Measurements from ENCODE around the gene UGGT1.

The UGGT1 gene, protein sequence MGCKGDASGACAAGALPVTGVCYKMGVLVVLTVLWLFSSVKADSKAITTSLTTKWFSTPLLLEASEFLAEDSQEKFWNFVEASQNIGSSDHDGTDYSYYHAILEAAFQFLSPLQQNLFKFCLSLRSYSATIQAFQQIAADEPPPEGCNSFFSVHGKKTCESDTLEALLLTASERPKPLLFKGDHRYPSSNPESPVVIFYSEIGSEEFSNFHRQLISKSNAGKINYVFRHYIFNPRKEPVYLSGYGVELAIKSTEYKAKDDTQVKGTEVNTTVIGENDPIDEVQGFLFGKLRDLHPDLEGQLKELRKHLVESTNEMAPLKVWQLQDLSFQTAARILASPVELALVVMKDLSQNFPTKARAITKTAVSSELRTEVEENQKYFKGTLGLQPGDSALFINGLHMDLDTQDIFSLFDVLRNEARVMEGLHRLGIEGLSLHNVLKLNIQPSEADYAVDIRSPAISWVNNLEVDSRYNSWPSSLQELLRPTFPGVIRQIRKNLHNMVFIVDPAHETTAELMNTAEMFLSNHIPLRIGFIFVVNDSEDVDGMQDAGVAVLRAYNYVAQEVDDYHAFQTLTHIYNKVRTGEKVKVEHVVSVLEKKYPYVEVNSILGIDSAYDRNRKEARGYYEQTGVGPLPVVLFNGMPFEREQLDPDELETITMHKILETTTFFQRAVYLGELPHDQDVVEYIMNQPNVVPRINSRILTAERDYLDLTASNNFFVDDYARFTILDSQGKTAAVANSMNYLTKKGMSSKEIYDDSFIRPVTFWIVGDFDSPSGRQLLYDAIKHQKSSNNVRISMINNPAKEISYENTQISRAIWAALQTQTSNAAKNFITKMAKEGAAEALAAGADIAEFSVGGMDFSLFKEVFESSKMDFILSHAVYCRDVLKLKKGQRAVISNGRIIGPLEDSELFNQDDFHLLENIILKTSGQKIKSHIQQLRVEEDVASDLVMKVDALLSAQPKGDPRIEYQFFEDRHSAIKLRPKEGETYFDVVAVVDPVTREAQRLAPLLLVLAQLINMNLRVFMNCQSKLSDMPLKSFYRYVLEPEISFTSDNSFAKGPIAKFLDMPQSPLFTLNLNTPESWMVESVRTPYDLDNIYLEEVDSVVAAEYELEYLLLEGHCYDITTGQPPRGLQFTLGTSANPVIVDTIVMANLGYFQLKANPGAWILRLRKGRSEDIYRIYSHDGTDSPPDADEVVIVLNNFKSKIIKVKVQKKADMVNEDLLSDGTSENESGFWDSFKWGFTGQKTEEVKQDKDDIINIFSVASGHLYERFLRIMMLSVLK (N-terminal part only)

DNA sequence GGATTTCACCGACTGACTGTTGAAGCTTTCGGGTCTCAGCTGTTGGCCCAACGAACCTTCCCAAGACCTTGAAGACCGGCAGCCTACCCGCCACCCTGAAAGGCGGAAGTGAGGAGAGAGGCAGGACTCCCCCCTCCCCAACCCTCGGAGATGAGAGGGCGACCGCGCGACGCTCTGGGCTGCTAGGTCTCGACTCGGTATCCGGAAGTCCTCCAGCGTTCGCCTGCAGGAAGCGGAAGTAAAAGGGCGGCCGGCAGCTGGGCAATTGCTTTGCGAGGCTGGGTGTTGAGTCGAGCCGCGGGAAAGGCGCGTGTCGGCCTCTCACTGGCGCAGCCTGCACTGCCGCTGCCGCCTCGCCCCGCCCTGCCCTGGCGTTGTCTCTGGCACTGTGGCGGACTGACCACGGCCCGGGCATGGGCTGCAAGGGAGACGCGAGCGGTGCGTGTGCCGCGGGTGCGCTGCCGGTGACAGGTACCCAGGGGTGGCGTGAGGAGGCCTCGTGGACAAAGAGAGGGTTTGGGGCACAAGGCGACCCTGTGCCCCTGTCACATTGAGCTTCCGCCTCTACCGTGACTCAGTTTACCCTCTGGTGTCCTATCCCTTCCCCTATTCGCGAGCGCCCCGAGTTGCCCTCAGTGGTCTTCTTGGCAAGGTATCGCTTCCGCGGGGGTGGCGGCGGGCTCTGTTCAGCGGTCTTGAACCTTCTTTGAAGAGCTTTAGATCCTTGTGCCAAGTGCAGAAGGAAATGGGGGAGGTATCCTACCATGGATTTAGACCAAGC lies at the start of gene UGGT1:
Gene UGGT1, plus strand, starts transcription at position 256 of the 781 bp plus-strand sequence. Its CDS starts 158 bp downstream, at position 414.
- peak; percentile 84 for DNase-seq (ENCODE audit: low read depth)

DNA sequence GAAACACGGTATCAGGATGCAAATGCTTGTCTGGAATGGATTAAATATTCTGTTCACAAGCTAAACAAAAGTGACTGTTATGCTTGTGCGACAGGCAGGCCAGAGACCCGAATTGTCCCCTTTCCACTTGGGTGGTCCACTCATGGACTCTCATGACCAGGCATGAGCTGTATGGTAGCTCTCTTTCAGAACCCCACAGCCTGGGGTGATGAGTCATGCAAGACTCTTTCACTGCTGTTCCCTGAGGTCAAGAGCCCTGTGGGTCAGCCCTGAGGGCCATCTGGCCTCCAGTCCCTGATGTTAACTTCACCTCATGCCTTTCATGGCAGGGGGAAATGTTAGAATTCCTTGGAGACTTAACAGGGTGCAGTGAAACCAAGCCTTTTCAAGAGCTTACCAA lies 49.4 kb upstream of the UGGT1 start:
- no peak for DNase-seq (ENCODE audit: low read depth)

DNA sequence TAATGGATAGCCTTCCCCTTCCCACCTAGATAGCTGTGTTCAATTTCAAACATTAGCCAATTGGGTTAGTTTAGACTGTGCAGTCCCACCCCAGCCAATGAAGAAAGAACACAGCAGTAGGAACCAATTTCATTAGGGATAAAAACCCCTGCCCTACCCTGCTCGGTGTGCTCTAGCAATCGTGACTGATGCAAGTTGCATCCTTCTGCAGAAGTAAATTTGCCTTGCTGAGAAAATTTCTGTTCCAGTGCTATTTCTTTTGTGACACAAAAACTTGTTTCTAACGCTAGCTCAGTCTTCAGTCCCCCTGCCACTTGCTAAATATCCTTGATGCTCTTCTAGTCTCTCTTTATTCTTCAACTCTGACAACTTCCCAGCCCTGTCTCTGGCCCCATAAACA lies 48.0 kb upstream of the UGGT1 start:
- DNase-seq (ENCODE audit: low read depth) = no peak

DNA sequence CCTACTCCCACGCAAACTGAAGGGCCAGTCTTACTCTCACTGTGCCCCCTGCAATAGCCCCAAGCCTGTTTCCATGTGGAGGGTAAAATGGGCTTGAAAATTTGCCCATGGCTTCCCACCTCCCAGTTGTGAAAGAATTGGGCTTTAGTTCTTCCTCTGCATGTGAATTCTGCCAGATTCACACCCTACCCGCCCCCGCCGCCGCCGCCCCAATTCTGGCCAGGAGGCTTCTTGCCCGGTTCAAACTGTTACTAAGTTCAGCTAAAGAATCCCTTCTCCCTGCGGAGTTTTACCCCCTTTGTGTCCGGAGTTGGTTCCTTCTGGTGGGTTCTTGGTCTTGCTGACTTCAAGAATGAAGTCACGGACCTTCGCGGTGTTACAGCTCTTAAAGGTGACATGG lies 37.7 kb upstream of the UGGT1 start:
- no peak for DNase-seq (ENCODE audit: low read depth)

DNA sequence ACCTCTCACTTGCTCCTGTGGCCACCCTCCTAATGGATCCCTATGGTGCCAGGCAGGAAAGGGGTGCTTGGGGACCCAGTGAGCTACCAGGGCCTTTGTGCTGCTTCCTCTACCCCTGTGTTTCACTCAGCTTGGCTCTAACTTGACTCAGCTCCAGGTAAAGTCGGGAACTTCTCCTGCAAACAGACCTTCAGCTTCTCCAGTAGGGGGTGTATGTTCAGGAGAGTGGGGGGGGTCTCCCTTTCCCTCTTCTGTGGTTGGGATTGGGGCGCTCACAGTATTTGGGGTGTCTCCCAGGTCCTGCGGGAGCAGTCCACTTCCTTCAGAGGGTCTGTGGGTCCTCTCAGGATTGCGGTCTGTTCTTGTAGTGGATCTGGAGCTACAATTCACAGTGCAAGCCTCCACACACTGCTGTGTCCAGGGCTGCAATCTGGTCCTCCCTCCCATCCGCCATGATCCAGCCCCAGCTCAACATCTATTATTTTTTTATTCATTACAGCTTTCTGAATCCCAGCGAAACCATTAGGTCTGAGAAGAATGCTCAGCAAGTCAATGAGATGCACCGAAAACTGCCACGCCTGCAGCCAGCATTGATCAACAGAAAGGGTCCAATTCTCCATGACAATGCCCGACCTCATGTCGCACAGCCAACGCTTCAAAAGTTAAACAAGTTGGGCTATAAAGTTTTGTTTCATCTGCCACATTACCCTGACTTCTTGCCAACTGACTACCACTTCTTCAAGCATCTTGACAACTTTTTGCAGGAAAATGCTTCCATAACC lies 36.7 kb upstream of the UGGT1 start:
- no peak for DNase-seq (ENCODE audit: low read depth)

DNA sequence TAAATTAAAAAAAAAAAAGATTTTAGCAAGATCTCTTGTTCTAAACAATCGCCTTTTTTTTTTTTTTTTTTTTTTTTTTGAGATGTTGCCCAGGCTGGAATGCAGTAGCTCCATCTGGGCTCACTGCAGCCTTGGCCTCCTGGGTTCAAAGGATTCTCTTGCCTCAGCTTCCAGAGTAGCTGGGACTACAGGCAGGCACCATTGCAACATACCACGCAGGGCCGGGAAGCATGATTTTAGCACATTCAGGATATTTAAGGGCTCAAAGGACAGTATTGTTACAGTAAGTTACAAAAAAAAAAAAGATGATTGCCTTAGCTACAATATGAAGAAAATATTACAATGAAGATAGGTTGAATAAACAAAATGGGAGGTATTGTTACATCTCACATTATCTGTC lies 33.7 kb upstream of the UGGT1 start:
- DNase-seq (ENCODE audit: low read depth) = no peak

DNA sequence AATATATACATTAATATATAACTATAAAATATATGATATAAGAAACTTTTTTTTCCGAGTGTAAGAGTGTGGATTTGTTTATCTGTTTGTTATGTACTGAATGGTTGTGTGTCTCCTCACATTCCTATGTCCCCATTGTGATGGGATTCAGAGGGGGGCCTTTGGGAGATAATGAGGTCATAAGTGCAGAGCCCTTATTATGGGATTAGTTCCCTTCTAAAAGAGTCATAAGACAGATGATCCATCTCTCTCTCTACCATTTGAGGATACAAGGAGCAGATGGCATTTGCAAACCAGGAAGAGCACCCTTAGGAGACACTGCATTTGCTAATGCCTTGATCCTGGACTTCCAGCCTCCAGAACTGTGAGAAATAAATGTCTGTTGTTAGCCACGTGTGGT lies 32.9 kb upstream of the UGGT1 start:
- no peak for DNase-seq (ENCODE audit: low read depth)

DNA sequence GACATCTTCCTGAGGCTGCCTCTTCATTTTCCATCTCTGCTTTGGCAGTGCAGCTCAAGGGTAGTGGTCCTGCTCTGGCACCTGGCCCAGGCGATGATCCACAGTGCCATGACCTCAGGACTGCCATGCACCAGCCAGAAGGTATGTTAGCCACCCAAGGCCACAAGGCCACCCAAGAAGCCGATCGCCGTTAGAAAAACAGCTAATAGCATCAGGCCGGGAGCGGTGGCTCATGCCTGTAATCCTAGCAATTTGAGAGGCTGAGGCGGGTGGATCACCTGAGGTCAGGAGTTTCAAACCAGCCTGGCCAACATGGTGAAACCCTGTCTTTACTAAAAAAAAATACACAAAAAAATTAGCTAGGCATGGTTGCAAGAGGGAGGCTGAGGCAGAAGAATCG lies 28.4 kb upstream of the UGGT1 start:
- no peak for DNase-seq (ENCODE audit: low read depth)

DNA sequence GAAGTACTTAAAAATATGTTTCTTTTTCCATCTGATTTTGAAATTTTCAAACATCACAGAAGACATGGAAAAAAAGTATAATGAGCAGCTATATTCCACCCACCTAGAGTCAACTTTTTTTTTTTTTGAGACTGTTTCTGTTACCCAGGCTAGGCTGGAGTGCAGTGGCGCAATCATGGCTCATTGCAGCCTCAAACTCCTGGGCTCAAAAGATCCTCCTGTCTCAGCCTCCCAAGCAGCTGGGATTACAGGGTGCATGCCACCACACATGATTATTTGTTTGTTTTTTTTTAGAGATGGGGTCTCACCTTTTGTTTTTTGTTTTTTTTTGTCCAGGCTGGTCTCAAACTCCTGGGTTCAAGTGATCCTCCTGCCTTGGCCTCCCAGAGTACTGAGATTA lies 26.6 kb upstream of the UGGT1 start:
- no peak for DNase-seq (ENCODE audit: low read depth)

DNA sequence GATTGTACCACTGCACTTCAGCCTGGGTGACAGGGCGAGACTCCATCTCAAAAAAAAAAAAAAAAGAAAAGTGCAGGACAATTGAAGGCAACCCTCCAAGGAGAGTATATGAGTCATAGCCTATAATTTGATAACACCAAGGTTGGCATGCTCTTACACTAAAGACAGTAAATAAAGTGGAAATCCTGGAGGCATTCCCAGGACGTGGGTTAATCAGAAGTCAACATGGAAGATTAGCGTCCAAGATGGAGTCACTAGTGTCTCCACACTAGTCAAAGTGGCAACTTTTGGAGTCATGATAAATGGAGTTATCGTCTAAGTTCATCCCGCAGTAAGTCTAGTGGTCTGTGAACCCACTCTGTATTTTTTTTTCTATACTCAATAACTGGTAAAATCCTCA lies 21.2 kb upstream of the UGGT1 start:
- no peak for DNase-seq (ENCODE audit: low read depth)

DNA sequence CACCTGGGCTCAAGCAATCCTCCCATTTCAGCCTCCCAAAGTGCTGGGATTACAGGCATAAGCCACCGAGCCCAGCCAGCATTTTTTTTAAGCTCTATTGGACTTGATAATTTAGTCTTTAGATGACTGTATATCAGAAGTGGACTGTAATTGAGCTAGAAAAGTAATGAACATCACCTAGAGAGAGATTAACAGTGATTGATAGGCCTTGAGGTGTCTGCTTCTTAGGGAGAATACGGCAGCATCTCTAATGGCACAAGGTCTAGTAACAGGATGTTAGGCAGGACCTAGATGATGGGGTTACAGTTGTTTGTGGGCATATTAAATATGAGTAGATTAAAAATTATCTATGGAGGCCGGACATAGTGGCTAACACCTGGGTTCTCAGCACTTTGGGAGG lies 17.7 kb upstream of the UGGT1 start:
- no peak for DNase-seq (ENCODE audit: low read depth)

DNA sequence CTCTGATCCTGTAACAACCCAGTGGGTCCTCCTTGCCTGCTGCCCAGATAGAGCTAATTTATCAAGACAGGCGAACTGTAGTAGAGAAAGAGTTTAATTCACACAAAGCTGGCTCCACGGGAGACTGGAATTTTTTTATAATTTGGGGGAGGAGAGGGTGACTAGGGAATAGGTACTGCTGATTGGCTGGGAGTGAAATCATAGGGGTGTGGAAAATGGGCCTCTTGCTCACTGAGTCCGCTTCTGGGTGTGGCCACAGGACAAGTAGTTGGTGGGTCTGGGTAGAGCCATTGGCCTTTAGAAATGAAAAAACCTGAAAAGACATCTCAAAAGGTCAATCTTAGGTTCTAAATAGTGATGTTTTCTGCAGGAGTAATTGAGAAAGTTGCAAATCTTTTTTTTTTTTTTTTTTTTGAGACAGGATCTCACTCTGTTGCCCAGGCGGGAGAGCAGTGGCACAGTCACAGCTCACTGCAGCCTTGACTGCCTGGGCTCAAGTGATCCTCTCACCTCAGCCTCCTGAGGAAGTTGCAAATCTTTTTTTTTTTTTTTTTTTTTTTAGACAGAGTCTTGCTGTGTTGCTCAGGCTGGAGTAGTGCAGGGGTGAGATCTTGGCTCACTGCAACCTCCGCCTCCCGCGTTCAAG lies 14.4 kb upstream of the UGGT1 start:
- DNase-seq (ENCODE audit: low read depth) = no peak

DNA sequence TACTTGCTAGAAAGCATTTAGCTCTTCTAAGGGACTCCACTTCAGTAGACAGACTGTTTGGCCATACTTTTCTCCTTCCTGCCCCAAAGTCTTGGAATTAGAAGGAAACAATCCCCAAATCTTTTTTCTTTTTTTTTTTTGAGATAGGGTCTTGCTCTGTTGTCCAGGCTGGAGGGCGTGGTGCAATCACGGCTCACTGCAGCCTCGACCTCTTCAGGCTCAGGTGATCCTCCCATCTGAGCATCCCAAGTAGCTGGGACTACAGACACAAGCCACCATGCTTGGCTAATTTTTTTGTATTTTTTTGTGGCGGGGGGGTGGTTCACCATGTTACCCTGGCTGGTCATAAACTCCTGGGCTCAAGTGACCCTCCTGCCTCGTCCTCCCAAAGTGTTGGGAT lies 6.2 kb upstream of the UGGT1 start:
- no peak for DNase-seq (ENCODE audit: low read depth)

DNA sequence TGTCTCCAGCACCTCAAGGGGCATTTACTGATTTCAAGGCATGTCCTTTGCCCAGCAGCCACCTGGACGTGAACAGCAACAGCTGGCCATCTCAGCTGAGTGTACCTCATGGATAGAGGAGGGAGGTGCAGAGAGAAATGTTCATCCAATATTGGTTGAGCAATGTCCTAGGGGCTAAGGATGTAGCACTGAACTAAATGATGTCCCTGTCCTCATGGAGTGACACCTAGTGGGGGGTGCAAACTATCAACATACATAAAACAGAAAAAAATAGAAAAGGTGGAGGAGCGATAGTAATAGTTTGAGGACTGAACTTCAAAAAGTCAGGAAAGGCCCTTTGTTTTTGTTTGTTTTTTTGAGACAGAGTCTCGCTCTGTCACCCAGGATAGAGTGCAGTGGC lies 4.8 kb upstream of the UGGT1 start:
- DNase-seq (ENCODE audit: low read depth) = no peak

DNA sequence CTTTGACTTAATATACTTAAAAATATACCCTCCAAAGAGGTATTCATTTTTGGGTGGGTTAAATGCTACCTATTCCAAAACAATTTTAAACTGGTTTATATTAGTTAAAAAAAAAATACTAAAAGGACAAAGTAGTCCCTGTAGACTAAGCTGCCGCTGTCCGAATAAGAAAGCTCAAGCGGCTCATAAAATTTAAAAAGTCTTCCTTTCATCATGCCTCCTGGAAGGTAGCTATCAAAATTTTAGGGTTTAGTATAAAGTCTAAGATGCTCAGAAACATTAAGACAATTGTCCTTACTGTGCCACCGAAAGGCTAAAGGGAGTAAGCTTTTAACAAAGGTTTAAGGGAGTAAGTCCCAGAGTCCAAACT lies 440 bp upstream of the UGGT1 start:
- no peak for DNase-seq (ENCODE audit: low read depth)

DNA sequence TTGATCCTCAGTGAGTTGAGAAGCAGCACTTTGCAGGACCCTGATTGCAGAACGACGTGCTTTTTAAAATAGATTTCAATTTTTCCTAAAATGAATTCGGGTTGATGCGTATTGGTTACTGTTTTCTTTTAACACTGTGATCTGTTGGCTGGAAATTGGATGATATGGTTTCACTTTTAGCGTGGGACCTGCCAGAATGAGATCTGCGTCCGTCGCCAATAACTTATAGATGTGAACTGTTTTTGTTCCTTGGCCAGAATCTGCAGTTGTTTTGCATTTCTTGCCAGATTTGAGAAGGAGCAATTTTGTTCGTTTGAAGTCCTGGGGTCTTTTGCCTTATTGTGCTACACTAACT lies 703 bp downstream of the UGGT1 start:
- DNase-seq (ENCODE audit: low read depth) = no peak

DNA sequence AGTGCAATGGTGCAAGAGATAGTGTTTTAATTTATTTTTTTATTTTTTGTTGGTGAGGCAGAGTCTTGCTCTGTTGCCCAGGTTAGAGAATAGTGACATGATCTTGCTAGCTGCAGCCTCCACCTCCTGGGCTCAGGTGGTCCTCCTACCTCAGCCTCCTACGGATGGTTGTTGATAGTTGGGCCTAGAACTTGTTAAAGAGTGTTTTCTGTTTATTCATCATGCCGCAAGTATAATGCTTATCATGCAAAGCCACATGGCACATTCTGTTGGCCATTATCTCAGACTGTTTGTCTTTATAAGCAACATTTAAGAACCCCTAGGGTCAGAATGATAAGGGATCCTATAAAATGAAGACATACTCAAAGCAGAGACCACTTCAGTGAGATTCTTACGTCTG lies 1.7 kb downstream of the UGGT1 start:
- no peak for DNase-seq (ENCODE audit: low read depth)

DNA sequence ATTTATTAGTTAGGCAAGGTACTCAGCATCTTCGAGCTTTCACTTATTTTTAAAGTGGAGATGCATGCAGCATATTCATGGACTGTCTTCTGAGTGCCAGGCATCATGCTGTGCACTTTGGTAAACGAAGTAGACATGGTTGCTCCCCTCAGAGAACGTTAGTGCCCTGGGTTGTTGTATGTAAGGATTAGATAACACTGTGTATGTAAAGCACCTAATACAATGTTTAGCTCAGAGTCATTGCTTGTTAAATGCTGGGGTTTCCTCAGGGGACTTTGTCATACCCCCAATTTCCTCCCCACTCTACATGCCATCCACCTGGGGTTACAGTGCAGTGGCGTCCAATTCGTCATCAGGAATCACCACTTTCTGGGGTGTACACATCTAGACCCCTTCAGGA lies 2.8 kb downstream of the UGGT1 start:
- DNase-seq (ENCODE audit: low read depth) = no peak

DNA sequence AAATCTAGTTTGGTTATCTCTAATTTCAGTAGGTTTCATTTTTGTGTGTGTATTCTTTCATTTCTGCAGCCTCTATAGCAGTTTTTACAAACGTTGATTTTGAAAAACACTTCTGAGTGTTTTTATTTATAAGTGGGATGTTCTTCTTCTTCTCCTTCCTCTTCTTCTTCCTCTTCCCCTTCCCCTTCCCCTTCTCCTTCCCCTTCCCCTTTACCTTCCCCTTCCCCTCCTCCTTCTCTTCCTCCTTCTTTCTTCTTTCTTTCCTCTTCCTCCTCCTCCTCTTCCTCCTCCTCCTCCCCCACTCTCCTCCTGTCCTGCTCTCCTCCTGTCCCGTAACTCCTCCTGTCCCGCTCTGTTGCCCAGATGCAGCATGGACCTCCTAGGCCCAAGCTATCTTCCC lies 4.2 kb downstream of the UGGT1 start:
- DNase-seq (ENCODE audit: low read depth) = no peak

DNA sequence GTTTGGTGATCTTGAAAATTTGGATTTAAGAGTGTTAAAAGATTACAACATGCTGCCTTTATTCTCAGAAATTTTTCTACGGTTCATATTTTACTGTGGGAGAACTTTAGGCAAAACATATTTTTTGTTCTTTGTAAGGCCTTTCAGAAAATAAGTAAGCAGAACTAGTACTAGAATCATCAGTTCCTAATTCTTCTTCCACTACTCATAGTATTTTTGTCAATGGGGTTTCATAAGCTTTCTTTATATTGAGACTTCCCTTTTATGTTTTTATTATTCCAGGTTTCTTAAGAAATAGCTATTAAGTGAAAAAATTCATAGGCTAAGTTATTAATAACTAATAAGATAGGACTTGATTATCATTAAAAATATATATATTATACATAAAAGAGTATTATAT lies 12.4 kb downstream of the UGGT1 start:
- no peak for DNase-seq (ENCODE audit: low read depth)

DNA sequence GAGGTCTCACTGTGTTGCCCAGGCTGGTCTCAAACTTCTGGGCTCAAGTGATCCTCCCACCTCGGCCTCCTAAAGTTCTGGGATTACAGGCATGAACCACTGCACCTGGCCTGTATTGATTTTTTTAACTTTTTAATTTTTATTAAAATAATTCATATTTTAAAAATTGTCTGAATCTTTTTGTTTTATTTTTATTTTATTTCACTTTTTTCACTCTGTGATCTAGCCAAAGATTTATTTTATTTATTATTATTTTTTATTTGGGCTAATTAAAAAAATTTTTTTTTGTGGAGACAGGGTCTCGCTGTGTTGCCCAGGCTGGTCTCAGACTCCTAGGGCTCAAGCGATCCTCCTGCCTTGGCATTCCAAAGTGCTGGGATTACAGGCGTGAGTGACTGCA lies 14.1 kb downstream of the UGGT1 start:
- no peak for DNase-seq (ENCODE audit: low read depth)

All from stimulated activated CD8-positive, alpha-beta memory T cell treated with anti-CD3 and anti-CD28 coated beads, Interleukin-12 subunit alpha, Interleukin-12 subunit beta, amount 100 ng/mL, for 4 hours (primary cell).